ENCODE results near the gene SORCS1.

The SORCS1 gene

GRCh38 chr10:106866244-106866845 is 298.2 kb downstream of the SORCS1 start:
- no peak for DNase-seq (ENCODE audit: low read depth)
- H3K4me3 ChIP-seq (ENCODE audit: low read depth, low read length) = no peak overlapping the region
- TF ChIP-seq, protein P1, sequence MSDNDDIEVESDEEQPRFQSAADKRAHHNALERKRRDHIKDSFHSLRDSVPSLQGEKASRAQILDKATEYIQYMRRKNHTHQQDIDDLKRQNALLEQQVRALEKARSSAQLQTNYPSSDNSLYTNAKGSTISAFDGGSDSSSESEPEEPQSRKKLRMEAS (IDR thresholded peaks at IDR 0.05; ENCODE audit: low read depth, low read length) = no peak
- TF ChIP-seq POLR2A (IDR thresholded peaks at IDR 0.05; ENCODE audit: extremely low read depth, insufficient read length) (no peak), MYC (IDR thresholded peaks at IDR 0.05; ENCODE audit: low read depth, low read length) (no peak), CTCF (IDR thresholded peaks at IDR 0.05; ENCODE audit: low read depth, low read length) (no peak)

DNA sequence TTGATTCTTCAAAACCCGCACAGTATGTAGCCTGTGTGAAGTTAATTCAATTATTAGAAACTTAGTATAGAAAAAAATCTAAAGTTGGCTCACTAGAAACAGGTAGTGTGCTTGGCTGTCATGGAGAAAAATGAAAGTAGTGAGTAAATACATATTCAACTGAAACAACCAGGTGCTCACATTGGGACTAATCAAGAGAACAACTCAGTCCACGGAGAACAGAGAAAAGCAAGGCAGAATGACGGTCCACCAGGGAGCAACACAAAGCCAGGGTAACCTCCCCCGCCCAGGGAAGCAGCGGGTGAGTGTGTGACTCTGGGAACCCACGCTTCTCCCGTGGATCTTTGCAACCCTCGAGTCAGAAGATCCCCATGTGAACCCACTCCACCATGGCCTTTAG is 300.5 kb downstream of the SORCS1 start:
- TF ChIP-seq CTCF (IDR thresholded peaks at IDR 0.05; ENCODE audit: low read depth, low read length) = no peak
- TF ChIP-seq, protein P1 (IDR thresholded peaks at IDR 0.05; ENCODE audit: low read depth, low read length) = no peak
- DNase-seq (ENCODE audit: low read depth) = no peak
- H3K4me3 ChIP-seq (ENCODE audit: low read depth, low read length) = no peak overlapping the region

DNA sequence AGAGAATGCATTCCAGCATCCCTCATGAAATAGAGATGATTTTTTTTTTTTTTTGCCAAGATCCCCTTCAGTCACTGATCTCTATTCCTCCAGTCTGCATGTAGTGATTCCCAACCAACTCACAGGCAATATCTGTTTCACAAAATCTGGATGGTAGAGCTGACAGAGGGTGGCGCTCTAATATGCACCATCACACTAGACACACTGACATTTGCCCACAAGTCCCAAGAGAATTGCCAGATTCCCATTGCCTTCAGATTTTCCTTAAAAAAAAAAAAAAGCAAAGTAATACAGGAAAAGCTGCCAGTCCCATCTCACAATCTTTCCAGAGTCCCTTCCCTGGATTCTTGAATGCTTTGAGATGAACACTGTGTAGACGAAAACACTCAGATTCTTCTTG is 301.0 kb downstream of the SORCS1 start:
- H3K4me3 ChIP-seq (ENCODE audit: low read depth, low read length) = no peak overlapping the region
- TF ChIP-seq MYC (IDR thresholded peaks at IDR 0.05; ENCODE audit: low read depth, low read length) = no peak
- peak; percentile 5 for DNase-seq (ENCODE audit: low read depth)

DNA sequence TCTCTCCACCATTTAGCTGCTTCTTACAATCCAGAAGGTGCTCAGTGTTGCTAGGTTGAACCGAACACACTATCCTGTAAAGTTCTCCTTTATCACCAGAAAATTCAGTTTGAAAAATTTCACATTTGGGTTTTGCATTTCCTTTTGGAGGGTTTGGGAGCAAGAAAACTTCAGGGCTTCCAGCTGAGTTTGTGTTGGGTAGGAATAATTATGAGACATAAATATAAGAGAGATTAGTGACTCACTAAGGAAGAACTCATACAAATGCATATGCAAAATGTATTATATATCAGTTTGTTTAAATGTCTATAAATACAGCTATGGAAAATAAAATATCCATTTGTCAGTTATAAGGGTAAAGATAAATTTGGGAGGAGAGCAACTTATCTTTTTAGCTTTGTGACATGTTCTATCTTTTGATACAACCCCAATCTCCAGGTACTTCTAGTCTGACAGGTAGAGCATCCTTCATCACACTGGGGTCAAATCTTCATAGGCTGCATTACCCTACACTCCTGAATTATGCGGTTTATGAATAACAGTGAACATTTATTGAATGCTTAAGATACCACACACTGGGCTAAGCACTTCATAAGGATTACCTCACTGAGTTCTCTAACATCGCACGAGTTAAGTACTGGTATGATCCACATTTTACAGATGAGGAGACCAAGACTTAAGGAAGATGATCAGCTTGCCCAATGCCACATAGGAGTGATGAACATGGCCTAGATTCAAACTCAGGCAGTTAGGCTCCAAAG is 304.4 kb downstream of the SORCS1 start:
- H3K4me3 ChIP-seq (ENCODE audit: low read depth, low read length) = no peak overlapping the region
- DNase-seq (ENCODE audit: low read depth) = no peak
- TF ChIP-seq MYC (IDR thresholded peaks at IDR 0.05; ENCODE audit: low read depth, low read length) = no peak
- no peak for TF ChIP-seq POLR2A (IDR thresholded peaks at IDR 0.05; ENCODE audit: extremely low read depth, insufficient read length)
- TF ChIP-seq, protein P1 (IDR thresholded peaks at IDR 0.05; ENCODE audit: low read depth, low read length) = no peak
- no peak for TF ChIP-seq CTCF (IDR thresholded peaks at IDR 0.05; ENCODE audit: low read depth, low read length)

- no peak for DNase-seq (ENCODE audit: low read depth)
- TF ChIP-seq MYC (IDR thresholded peaks at IDR 0.05; ENCODE audit: low read depth, low read length) (no peak), CTCF (IDR thresholded peaks at IDR 0.05; ENCODE audit: low read depth, low read length) (no peak), POLR2A (IDR thresholded peaks at IDR 0.05; ENCODE audit: extremely low read depth, insufficient read length) (no peak)
- TF ChIP-seq, protein P1 (IDR thresholded peaks at IDR 0.05; ENCODE audit: low read depth, low read length) = no peak
- H3K4me3 ChIP-seq (ENCODE audit: low read depth, low read length) = no peak overlapping the region
These were observed 306.8 kb downstream of the SORCS1 start for GRCh38 chr10:106857728-106858127.

DNA sequence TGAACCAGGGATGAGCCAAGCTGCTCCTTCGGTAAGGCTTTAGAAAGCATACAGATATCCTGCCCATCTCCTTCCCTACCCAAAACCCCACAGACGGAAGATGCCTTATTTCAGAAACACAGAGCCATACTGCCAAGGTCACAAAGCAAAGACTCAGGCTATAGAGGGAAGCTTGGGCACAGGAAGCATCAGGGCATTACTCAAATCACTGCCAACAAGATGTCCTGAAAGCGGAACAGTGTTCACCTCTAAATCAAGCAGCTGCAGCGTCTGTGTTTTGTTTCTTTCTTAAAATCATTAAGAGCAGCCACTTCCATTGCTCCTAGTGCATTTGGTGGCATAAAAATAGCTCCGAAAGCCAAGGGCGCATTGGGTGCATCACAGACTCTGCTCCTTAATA is 307.3 kb downstream of the SORCS1 start:
- TF ChIP-seq MYC (IDR thresholded peaks at IDR 0.05; ENCODE audit: low read depth, low read length) (no peak), POLR2A (IDR thresholded peaks at IDR 0.05; ENCODE audit: extremely low read depth, insufficient read length) (no peak), CTCF (IDR thresholded peaks at IDR 0.05; ENCODE audit: low read depth, low read length) (no peak)
- TF ChIP-seq, protein P1 (IDR thresholded peaks at IDR 0.05; ENCODE audit: low read depth, low read length) = no peak

More for the DNA sequence above, 307.3 kb downstream of the SORCS1 start:
- DNase-seq (ENCODE audit: low read depth) = no peak
- no peak overlapping the region for H3K4me3 ChIP-seq (ENCODE audit: low read depth, low read length)

All from NB4 (cell line).